IMR-90 (cell line): ENCODE data around the gene INO80D.

ENCODE experiments used
- CEBPB ChIP-seq: IDR thresholded peaks from 2 replicates; pipeline ENCODE4 v1.6.1; 2012; ENCODE audit warnings: low read depth, low read length, improper control_type of control experiment
- CHD1 ChIP-seq: IDR thresholded peaks from 2 replicates; pipeline ENCODE4 v1.6.1; 2012; ENCODE audit warnings: low read depth, low read length, improper control_type of control experiment
- CTCF ChIP-seq: conservative IDR thresholded peaks from 2 replicates; pipeline ENCODE4 v1.5.1; 2012; ENCODE audit warnings: mild to moderate bottlenecking, low read depth, low read length, improper control_type of control experiment
- MAFK ChIP-seq: IDR thresholded peaks from 2 replicates; pipeline ENCODE4 v1.6.1; 2012; ENCODE audit warnings: low read depth, low read length, improper control_type of control experiment
- MAZ ChIP-seq: IDR thresholded peaks from 2 replicates; pipeline ENCODE4 v1.6.1; 2012; ENCODE audit warnings: low read depth, mild to moderate bottlenecking, low read length, improper control_type of control experiment, moderate library complexity, borderline replicate concordance
- MXI1 ChIP-seq: IDR thresholded peaks from 2 replicates; pipeline ENCODE4 v1.6.1; 2012; ENCODE audit warnings: low read depth, mild to moderate bottlenecking, low read length, moderate library complexity, borderline replicate concordance
- POLR2A ChIP-seq: IDR thresholded peaks from 2 replicates; pipeline ENCODE4 v1.6.1; 2012; ENCODE audit warnings: mild to moderate bottlenecking, low read depth, low read length
- RCOR1 ChIP-seq: IDR thresholded peaks from 2 replicates; pipeline ENCODE4 v1.6.1; 2012; ENCODE audit warnings: mild to moderate bottlenecking, low read length, improper control_type of control experiment; ENCODE audit not compliant: insufficient replicate concordance
- RFX5 ChIP-seq: IDR thresholded peaks from 2 replicates; pipeline ENCODE4 v1.8.0; 2012; ENCODE audit warnings: low read depth, mild to moderate bottlenecking, low read length, moderate library complexity
- TF ChIP-seq, protein P1 (sequence below): fragments of 150-350 bp; IDR thresholded peaks from 2 replicates; pipeline ENCODE4 v1.6.1; 2017; ENCODE audit warnings: mild to moderate bottlenecking, antibody characterized with exemption, low read length, low read depth

- TF ChIP-seq RCOR1 (no peak), CTCF (no peak), CEBPB (no peak), POLR2A (no peak), MAZ (no peak), MXI1 (no peak), RFX5 (no peak), MAFK (no peak), CHD1 (no peak)
- TF ChIP-seq, protein P1, sequence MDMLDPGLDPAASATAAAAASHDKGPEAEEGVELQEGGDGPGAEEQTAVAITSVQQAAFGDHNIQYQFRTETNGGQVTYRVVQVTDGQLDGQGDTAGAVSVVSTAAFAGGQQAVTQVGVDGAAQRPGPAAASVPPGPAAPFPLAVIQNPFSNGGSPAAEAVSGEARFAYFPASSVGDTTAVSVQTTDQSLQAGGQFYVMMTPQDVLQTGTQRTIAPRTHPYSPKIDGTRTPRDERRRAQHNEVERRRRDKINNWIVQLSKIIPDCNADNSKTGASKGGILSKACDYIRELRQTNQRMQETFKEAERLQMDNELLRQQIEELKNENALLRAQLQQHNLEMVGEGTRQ: no peak
These were observed 2.2 kb downstream of the INO80D start for GRCh38 chr2:206083602-206084438.
